PC-3 (cell line): Measurements from ENCODE around the gene CTNNA3. TPM values are rescaled to one million over a fixed set of nuclear protein-coding genes. Genes with fewer than 3 reads are reported as not detected.

Experiments used
- ATAC-seq: fragments of 200-7000 bp; cut with Tn5 transposase; 2 replicates; pipeline ENCODE4 v1.9.1; 2020; ENCODE audit warnings: mild to moderate bottlenecking, moderate library complexity
- BruUV-seq: library from RNA; stranded (reverse); fragments of 400-500 nt; replicated peaks from 2 replicates; lab custom pipeline; 2021; lab: Mats Ljungman, UMichigan
- CTCF ChIA-PET: fragments of 300-600 bp; sonication (Branson Sonifier 250); formaldehyde crosslinking; loops from one replicate; lab custom pipeline; 2022; ENCODE audit warnings: antibody characterized with exemption; lab: Charles Lee
- POLR2A ChIA-PET: fragments of 300-600 bp; sonication (Branson Sonifier 250); formaldehyde crosslinking; loops from one replicate; lab custom pipeline; 2022; ENCODE audit warnings: antibody characterized with exemption; ENCODE audit not compliant: unreplicated experiment; lab: Charles Lee
- DNase-seq: peaks from one replicate; pipeline ENCODE4 v3.0.0-alpha.2; 2015
- H2AFZ ChIP-seq: fragments of 300-600 bp; sonication (generic); 2 replicates; pipeline ENCODE4 v1.6.0; 2016; ENCODE audit warnings: antibody characterized with exemption, low read length
- H3F3A ChIP-seq: fragments of 300-600 bp; sonication (generic); one replicate; pipeline ENCODE4 v1.6.0; 2017; ENCODE audit warnings: antibody characterized with exemption, low read length, control low read depth, mild to moderate bottlenecking; ENCODE audit not compliant: unreplicated experiment
- H3K27ac ChIP-seq: fragments of 300-600 bp; sonication (generic); 2 replicates; pipeline ENCODE4 v1.5.1; 2016; ENCODE audit warnings: mild to moderate bottlenecking, low read length
- H3K27me3 ChIP-seq: fragments of 300-600 bp; sonication (generic); 2 replicates; pipeline ENCODE4 v1.6.1; 2016; ENCODE audit warnings: low read length, mixed read lengths
- H3K36me3 ChIP-seq: fragments of 300-600 bp; sonication (generic); 2 replicates; pipeline ENCODE4 v1.6.1; 2016; ENCODE audit warnings: low read depth, mixed run types, low read length, mixed read lengths
- H3K4me1 ChIP-seq: fragments of 300-600 bp; sonication (generic); 2 replicates; pipeline ENCODE4 v1.5.1; 2016; ENCODE audit warnings: low read length; ENCODE audit not compliant: insufficient read depth
- H3K4me2 ChIP-seq: fragments of 300-600 bp; sonication (generic); 2 replicates; pipeline ENCODE4 v1.6.0; 2016; ENCODE audit warnings: low read length
- H3K4me3 ChIP-seq: fragments of 300-600 bp; sonication (generic); 2 replicates; pipeline ENCODE4 v1.5.1; 2016; ENCODE audit warnings: mild to moderate bottlenecking, low read length, mixed read lengths
- H3K79me2 ChIP-seq: fragments of 300-600 bp; sonication (generic); 2 replicates; pipeline ENCODE4 v1.6.1; 2017; ENCODE audit warnings: low read length, mixed read lengths
- H3K9ac ChIP-seq: fragments of 300-600 bp; sonication (generic); 2 replicates; pipeline ENCODE4 v1.6.0; 2016; ENCODE audit warnings: mild to moderate bottlenecking, low read length
- H3K9me2 ChIP-seq: fragments of 300-600 bp; sonication (generic); replicated peaks from 2 replicates; pipeline ENCODE4 v1.6.1; 2016; ENCODE audit warnings: mixed run types, low read length, mixed read lengths
- H3K9me3 ChIP-seq: fragments of 300-600 bp; sonication (generic); 2 replicates; pipeline ENCODE4 v1.6.1; 2016; ENCODE audit warnings: low read length, mixed read lengths
- H4K20me1 ChIP-seq: fragments of 300-600 bp; sonication (generic); 2 replicates; pipeline ENCODE4 v1.6.1; 2016; ENCODE audit warnings: low read length, mixed read lengths
- CTCF ChIP-seq: fragments of 300-600 bp; sonication (generic); conservative IDR thresholded peaks from 2 replicates; pipeline ENCODE4 v1.5.1; 2017; ENCODE audit warnings: antibody characterized with exemption, low read depth, mild to moderate bottlenecking, low read length
- EZH2 ChIP-seq: fragments of 300-600 bp; sonication (generic); IDR thresholded peaks from one replicate; pipeline ENCODE4 v1.6.1; 2017; ENCODE audit warnings: antibody characterized with exemption, mild to moderate bottlenecking, low read length; ENCODE audit not compliant: unreplicated experiment
- EZH2phosphoT487 ChIP-seq: fragments of 300-600 bp; sonication (generic); IDR thresholded peaks from 2 replicates; pipeline ENCODE4 v1.6.1; 2018; ENCODE audit warnings: mild to moderate bottlenecking, antibody characterized with exemption, low read length, borderline replicate concordance
- intact Hi-C: fragments of 100-400 bp; cut with micrococcal nuclease; formaldehyde crosslinking; loops from 2 replicates; pipeline ENCODE4 v1.9.0; 2023
- total RNA-seq: library from RNA; depleted of rRNA; stranded (reverse); fragments of >200 nt; gene quantifications from 2 replicates; pipeline ENCODE4 v1.2.3, GENCODE V29; 2014

The CTNNA3 gene
- total RNA-seq, 1 experiment from 2014 or later, result 1.9 TPM

GRCh38 chr10:67663449-67664087 is 32.4 kb downstream of the CTNNA3 start:
- Histone ChIP-seq H3K9ac (no peak overlapping the region), H3K9me3 (no peaks in the 10 kb centered on the region), H3F3A (no peaks in the 10 kb centered on the region), H3K79me2 (no peaks in the 10 kb centered on the region), H3K4me1 (peaks cover 15% of the 10 kb centered on the region), H3K4me2 (no peak overlapping the region), H2AFZ (no peak overlapping the region), H3K9me2 (no peaks in the 10 kb centered on the region), H4K20me1 (no peaks in the 10 kb centered on the region), H3K27me3 (peaks cover 40% of the 10 kb centered on the region), H3K27ac (no peak overlapping the region), H3K36me3 (no peaks in the 10 kb centered on the region), H3K4me3 (no peak overlapping the region)
- no TSS peak for BruUV-seq
- TF ChIP-seq EZH2phosphoT487 (no peak), EZH2 (no peak), CTCF (no peak)
- intact Hi-C loops, result no loop called here
- DNase-seq (no peak), ATAC-seq (no peak)
- CTCF ChIA-PET, result no interaction called here
- POLR2A ChIA-PET, result interaction anchor here (0.5 kb wide), 1 partner anchor 110 kb away, joined by 3 read pairs; no protein-coding TSS in a partner anchor

- no peaks in the 10 kb centered on the region for H3K9me3 ChIP-seq
- H3K4me1 ChIP-seq, result peaks cover 15% of the 10 kb centered on the region
- ATAC-seq, result no peak
- H3K4me3 ChIP-seq, result no peak overlapping the region
- H3K9me2 ChIP-seq, result no peaks in the 10 kb centered on the region
- TF ChIP-seq EZH2phosphoT487 (no peak), CTCF (no peak), EZH2 (no peak)
- no peak overlapping the region for H3K9ac ChIP-seq
- no peak overlapping the region for H3K4me2 ChIP-seq
- no peak overlapping the region for H3K27ac ChIP-seq
- no peaks in the 10 kb centered on the region for H3K79me2 ChIP-seq
- H3K27me3 ChIP-seq, result peaks cover 48% of the 10 kb centered on the region
- intact Hi-C loops, result no loop called here
- no peaks in the 10 kb centered on the region for H3F3A ChIP-seq
- ChIA-PET CTCF (interaction anchor here (0.6 kb wide), 1 partner anchor 117 kb away, joined by 5 read pairs; no protein-coding TSS in a partner anchor), POLR2A (no interaction called here)
- no peaks in the 10 kb centered on the region for H4K20me1 ChIP-seq
- H3K36me3 ChIP-seq, result no peaks in the 10 kb centered on the region
- DNase-seq, result no peak
- H2AFZ ChIP-seq, result no peak overlapping the region
- BruUV-seq, result no TSS peak
Observed at GRCh38 chr10:67662415-67662814, 33.6 kb downstream of the CTNNA3 start.

- H3K9me3 ChIP-seq, result no peaks in the 10 kb centered on the region
- no TSS peak for BruUV-seq
- no peak overlapping the region for H3K4me3 ChIP-seq
- H3K4me2 ChIP-seq, result no peak overlapping the region
- ATAC-seq, result no peak
- H3K4me1 ChIP-seq, result no peaks in the 10 kb centered on the region
- no peaks in the 10 kb centered on the region for H3K36me3 ChIP-seq
- H3K27ac ChIP-seq, result no peak overlapping the region
- peaks cover 58% of the 10 kb centered on the region for H3K27me3 ChIP-seq
- H3K9me2 ChIP-seq, result no peaks in the 10 kb centered on the region
- H2AFZ ChIP-seq, result no peak overlapping the region
- TF ChIP-seq EZH2phosphoT487 (no peak), CTCF (no peak)
- ChIA-PET POLR2A (no interaction called here), CTCF (no interaction called here)
- no peak overlapping the region for H3K9ac ChIP-seq
- no peaks in the 10 kb centered on the region for H3F3A ChIP-seq
- intact Hi-C loops, result no loop called here
- DNase-seq, result no peak
- no peaks in the 10 kb centered on the region for H4K20me1 ChIP-seq
- H3K79me2 ChIP-seq, result no peaks in the 10 kb centered on the region
Observed at GRCh38 chr10:67659497-67659896, 36.5 kb downstream of the CTNNA3 start.
